ENCODE data around the gene MKS1. TPM values are rescaled to one million over a fixed set of nuclear protein-coding genes. Genes with fewer than 3 reads are reported as not detected.

Gene MKS1
- total and polyA plus RNA-seq, 2 experiments from 2014 or later, result 14.0 to 17.4 TPM

GRCh38 chr17:58264407-58265103 is 45.5 kb upstream of the MKS1 start:
- no peak for ATAC-seq
- Histone ChIP-seq H3K4me3 (no peak overlapping the region), H2AFZ (no peak overlapping the region), H4K20me1 (replicated peaks; ENCODE audit: insufficient read depth) (no peaks in the 10 kb centered on the region), H3F3A (replicated peaks; ENCODE audit: low read depth) (no peaks in the 10 kb centered on the region), H3K9me2 (ENCODE audit: insufficient read depth) (no peaks in the 10 kb centered on the region), H3K27ac (ENCODE audit: low read depth) (no peak overlapping the region), H3K4me1 (ENCODE audit: insufficient read depth) (no peaks in the 10 kb centered on the region), H3K27me3 (ENCODE audit: insufficient read depth) (peaks cover 7% of the 10 kb centered on the region; the same call in 1 of the 2 replicates), H3K4me2 (no peak overlapping the region), H3K36me3 (ENCODE audit: insufficient read depth) (no peaks in the 10 kb centered on the region), H3K79me2 (replicated peaks; ENCODE audit: insufficient read depth) (no peaks in the 10 kb centered on the region)
- Mint-ChIP-seq H3K4me3 (no peak overlapping the region), H3K4me1 (no peaks in the 10 kb centered on the region), H3K36me3 (ENCODE audit: low read depth) (no peaks in the 10 kb centered on the region), H3K27ac (no peak overlapping the region), H3K27me3 (ENCODE audit: insufficient read depth, low read depth, poor library complexity) (peaks cover 9% of the 10 kb centered on the region), H3K9me3 (no peaks in the 10 kb centered on the region)
- no peak for DNase-seq (ENCODE audit: low spot score)
- TF ChIP-seq STAT1 (IDR thresholded peaks at IDR 0.05; ENCODE audit: unreplicated experiment) (no peak), ZNF331 (CRISPR knock-in tag; IDR thresholded peaks at IDR 0.05; ENCODE audit: low read depth) (no peak), POLR2AphosphoS5 (IDR thresholded peaks at IDR 0.05; ENCODE audit: low read depth) (no peak)

DNA sequence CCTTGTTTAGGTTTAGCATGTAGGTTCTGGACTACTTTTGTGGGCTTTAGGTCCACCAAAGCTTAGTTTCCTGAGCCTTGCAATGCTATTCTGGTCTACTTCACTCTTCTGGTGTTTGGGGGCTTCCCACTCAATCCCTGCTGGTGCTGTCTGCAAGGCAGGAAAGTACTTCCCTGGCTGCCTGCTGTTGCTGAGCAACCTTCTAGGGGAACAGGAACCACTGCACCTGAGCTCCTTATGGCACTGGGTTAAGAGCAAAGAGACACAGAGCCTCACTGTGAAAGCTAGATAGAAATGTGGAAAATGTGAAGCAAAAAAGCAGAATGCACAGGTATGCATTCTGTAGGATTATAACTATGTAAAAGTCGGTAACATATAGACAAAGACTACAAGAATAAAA is 44.7 kb upstream of the MKS1 start:
- Histone ChIP-seq H3K27ac (ENCODE audit: low read depth) (no peak overlapping the region), H3K4me1 (ENCODE audit: insufficient read depth) (no peaks in the 10 kb centered on the region), H3K4me2 (no peak overlapping the region), H3K27me3 (ENCODE audit: insufficient read depth) (peaks cover 14% of the 10 kb centered on the region; the same call in 1 of the 2 replicates), H3K9me2 (ENCODE audit: insufficient read depth) (no peaks in the 10 kb centered on the region), H3K4me3 (no peak overlapping the region), H3F3A (replicated peaks; ENCODE audit: low read depth) (no peaks in the 10 kb centered on the region), H3K36me3 (ENCODE audit: insufficient read depth) (no peaks in the 10 kb centered on the region), H2AFZ (no peak overlapping the region), H4K20me1 (replicated peaks; ENCODE audit: insufficient read depth) (no peaks in the 10 kb centered on the region), H3K79me2 (replicated peaks; ENCODE audit: insufficient read depth) (no peaks in the 10 kb centered on the region)
- ATAC-seq (no peak), DNase-seq (ENCODE audit: low spot score) (no peak)
- Mint-ChIP-seq H3K27me3 (ENCODE audit: insufficient read depth, low read depth, poor library complexity) (peaks cover 9% of the 10 kb centered on the region), H3K4me1 (no peaks in the 10 kb centered on the region), H3K27ac (no peak overlapping the region), H3K36me3 (ENCODE audit: low read depth) (no peaks in the 10 kb centered on the region), H3K9me3 (no peaks in the 10 kb centered on the region), H3K4me3 (no peak overlapping the region)
- TF ChIP-seq STAT1 (IDR thresholded peaks at IDR 0.05; ENCODE audit: unreplicated experiment) (no peak), EZH2 (IDR thresholded peaks at IDR 0.05; ENCODE audit: low read depth, unreplicated experiment) (no peak), NANOG (IDR thresholded peaks at IDR 0.05; ENCODE audit: borderline replicate concordance) (no peak), REST (IDR thresholded peaks at IDR 0.05; ENCODE audit: unreplicated experiment) (no peak), POLR2AphosphoS5 (IDR thresholded peaks at IDR 0.05; ENCODE audit: low read depth) (no peak), EZH2phosphoT487 (IDR thresholded peaks at IDR 0.05; ENCODE audit: unreplicated experiment) (no peak), ZNF114 (CRISPR knock-in tag; IDR thresholded peaks at IDR 0.05) (no peak), JUNB (IDR thresholded peaks at IDR 0.05; ENCODE audit: unreplicated experiment) (no peak), ZNF331 (CRISPR knock-in tag; IDR thresholded peaks at IDR 0.05; ENCODE audit: low read depth) (no peak)
- TF ChIP-seq, protein P1, sequence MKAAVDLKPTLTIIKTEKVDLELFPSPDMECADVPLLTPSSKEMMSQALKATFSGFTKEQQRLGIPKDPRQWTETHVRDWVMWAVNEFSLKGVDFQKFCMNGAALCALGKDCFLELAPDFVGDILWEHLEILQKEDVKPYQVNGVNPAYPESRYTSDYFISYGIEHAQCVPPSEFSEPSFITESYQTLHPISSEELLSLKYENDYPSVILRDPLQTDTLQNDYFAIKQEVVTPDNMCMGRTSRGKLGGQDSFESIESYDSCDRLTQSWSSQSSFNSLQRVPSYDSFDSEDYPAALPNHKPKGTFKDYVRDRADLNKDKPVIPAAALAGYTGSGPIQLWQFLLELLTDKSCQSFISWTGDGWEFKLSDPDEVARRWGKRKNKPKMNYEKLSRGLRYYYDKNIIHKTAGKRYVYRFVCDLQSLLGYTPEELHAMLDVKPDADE (IDR thresholded peaks at IDR 0.05), result no peak
- TF ChIP-seq, protein P2, sequence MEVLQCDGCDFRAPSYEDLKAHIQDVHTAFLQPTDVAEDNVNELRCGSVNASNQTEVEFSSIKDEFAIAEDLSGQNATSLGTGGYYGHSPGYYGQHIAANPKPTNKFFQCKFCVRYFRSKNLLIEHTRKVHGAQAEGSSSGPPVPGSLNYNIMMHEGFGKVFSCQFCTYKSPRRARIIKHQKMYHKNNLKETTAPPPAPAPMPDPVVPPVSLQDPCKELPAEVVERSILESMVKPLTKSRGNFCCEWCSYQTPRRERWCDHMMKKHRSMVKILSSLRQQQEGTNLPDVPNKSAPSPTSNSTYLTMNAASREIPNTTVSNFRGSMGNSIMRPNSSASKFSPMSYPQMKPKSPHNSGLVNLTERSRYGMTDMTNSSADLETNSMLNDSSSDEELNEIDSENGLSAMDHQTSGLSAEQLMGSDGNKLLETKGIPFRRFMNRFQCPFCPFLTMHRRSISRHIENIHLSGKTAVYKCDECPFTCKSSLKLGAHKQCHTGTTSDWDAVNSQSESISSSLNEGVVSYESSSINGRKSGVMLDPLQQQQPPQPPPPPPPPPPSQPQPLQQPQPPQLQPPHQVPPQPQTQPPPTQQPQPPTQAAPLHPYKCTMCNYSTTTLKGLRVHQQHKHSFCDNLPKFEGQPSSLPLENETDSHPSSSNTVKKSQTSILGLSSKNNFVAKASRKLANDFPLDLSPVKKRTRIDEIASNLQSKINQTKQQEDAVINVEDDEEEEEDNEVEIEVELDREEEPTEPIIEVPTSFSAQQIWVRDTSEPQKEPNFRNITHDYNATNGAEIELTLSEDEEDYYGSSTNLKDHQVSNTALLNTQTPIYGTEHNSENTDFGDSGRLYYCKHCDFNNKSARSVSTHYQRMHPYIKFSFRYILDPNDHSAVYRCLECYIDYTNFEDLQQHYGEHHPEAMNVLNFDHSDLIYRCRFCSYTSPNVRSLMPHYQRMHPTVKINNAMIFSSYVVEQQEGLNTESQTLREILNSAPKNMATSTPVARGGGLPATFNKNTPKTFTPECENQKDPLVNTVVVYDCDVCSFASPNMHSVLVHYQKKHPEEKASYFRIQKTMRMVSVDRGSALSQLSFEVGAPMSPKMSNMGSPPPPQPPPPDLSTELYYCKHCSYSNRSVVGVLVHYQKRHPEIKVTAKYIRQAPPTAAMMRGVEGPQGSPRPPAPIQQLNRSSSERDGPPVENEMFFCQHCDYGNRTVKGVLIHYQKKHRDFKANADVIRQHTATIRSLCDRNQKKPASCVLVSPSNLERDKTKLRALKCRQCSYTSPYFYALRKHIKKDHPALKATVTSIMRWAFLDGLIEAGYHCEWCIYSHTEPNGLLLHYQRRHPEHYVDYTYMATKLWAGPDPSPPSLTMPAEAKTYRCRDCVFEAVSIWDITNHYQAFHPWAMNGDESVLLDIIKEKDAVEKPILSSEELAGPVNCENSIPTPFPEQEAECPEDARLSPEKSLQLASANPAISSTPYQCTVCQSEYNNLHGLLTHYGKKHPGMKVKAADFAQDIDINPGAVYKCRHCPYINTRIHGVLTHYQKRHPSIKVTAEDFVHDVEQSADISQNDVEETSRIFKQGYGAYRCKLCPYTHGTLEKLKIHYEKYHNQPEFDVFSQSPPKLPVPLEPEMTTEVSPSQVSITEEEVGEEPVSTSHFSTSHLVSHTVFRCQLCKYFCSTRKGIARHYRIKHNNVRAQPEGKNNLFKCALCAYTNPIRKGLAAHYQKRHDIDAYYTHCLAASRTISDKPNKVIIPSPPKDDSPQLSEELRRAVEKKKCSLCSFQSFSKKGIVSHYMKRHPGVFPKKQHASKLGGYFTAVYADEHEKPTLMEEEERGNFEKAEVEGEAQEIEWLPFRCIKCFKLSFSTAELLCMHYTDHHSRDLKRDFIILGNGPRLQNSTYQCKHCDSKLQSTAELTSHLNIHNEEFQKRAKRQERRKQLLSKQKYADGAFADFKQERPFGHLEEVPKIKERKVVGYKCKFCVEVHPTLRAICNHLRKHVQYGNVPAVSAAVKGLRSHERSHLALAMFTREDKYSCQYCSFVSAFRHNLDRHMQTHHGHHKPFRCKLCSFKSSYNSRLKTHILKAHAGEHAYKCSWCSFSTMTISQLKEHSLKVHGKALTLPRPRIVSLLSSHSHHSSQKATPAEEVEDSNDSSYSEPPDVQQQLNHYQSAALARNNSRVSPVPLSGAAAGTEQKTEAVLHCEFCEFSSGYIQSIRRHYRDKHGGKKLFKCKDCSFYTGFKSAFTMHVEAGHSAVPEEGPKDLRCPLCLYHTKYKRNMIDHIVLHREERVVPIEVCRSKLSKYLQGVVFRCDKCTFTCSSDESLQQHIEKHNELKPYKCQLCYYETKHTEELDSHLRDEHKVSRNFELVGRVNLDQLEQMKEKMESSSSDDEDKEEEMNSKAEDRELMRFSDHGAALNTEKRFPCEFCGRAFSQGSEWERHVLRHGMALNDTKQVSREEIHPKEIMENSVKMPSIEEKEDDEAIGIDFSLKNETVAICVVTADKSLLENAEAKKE (CRISPR knock-in tag; IDR thresholded peaks at IDR 0.05), result no peak

Measured in GM23338 (cell line).